GM19043 (cell line): Measurements from ENCODE around the gene DOCK4.

Experiments used
- ATAC-seq: cut with Tn5 transposase; IDR thresholded peaks from one replicate; pipeline ENCODE4 v1.9.1; 2021; ENCODE audit warnings: low read depth; ENCODE audit not compliant: unreplicated experiment

The DOCK4 gene

GRCh38 chr7:112192236-112193154, 13.7 kb downstream of the DOCK4 start:
- no peak for ATAC-seq

DNA sequence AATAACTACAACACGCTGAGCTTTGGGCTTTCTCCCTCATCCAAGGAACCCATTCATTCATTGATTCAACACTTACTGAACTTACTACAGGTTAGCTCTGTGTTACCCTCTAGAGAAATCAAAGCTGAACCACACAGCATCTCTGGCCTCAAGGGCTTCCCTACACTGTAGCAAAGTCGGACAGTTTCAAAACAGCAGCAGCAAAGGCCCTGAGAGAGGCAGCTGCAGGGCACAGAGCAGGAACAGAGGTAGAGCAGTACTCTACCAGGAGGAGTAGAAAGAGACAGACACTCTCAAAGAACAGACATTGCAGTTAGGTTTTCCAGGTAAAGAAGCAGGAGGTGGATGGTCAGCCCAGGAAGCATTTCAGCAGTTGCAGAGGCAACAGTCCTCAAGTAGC, 16.1 kb downstream of the DOCK4 start:
- ATAC-seq: no peak

- ATAC-seq: no peak
These were observed 16.5 kb downstream of the DOCK4 start for GRCh38 chr7:112189691-112190090.

DNA sequence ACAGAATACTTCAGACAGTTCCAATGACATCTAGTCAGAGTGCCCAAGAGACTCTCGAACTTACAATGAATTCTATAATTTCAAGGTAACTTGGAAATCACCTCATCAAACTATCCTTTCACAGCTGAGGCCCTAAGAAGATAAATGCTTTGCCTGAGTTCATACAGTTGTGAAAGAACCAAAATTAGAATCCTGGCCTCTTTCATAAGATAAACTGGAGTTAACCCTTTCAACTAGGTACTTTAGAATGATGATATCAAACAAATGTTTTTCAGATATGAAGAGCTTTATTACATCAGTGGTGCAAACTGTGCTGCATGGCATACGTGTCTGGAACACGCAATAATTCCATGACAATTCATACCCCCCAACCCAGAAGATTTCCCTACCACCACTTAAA, 17.9 kb downstream of the DOCK4 start:
- no peak for ATAC-seq

DNA sequence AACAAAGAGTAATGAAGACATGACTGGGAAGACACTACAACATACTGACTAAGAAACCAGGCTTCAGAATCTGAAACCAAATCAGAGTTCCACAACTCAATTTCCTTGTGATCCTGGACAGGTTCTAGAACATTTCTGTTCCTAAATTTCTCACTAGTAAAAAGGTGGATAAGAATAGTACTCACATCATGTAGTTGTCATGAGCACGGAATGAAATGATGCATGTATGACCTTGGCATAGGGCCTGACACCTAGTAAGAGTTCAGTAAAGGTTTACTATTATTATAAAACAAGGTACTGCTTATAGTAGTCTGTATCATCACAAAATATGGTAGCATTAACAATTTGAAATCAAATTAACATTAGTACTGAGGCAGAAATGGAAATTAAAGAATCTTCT, 19.9 kb downstream of the DOCK4 start:
- no peak for ATAC-seq

GRCh38 chr7:112185005-112185834, 21.0 kb downstream of the DOCK4 start:
- ATAC-seq: no peak

GRCh38 chr7:112184455-112184854, 21.7 kb downstream of the DOCK4 start:
- no peak for ATAC-seq

- no peak for ATAC-seq
These were observed 22.9 kb downstream of the DOCK4 start for GRCh38 chr7:112183266-112183665.

DNA sequence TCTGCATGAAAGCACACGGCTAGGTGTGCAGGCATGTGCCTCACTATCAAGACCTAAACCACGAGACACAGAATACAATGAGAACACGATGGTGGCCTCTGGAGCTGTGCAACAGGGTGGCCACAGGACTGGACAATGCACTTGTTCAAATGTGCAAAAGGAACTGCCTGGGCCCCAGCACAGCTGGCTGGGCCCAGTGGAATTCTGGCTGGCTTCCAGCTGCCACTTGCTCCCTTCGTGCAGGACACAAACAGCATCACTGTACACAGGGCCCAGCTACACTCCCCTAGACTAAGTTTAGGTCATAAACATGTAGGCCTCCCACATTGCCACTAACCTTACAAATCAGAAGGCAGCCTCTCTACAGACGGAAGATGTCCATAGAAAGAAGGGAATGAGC, 23.4 kb downstream of the DOCK4 start:
- no peak for ATAC-seq

GRCh38 chr7:112180223-112180622, 26.0 kb downstream of the DOCK4 start:
- ATAC-seq: no peak

GRCh38 chr7:112176693-112177415, 29.3 kb downstream of the DOCK4 start:
- no peak for ATAC-seq

DNA sequence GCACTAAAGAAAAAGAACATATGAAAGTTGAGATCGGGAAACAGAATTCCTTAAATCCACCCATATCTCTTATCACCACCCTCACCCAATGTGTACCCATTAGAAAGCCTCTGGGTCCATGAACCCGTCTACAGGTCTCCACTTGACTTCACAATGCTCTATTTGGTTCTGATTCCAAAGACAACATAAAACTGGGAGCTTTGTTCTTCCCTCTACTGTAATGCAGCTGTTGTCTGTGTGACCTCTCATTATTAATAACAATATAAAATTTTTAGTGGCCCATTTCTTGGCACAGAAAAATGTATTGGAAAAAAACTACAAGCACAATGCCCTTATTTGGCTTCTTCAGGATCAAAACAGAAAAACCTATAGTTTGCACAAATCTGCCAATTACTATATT, 30.0 kb downstream of the DOCK4 start:
- ATAC-seq: no peak

DNA sequence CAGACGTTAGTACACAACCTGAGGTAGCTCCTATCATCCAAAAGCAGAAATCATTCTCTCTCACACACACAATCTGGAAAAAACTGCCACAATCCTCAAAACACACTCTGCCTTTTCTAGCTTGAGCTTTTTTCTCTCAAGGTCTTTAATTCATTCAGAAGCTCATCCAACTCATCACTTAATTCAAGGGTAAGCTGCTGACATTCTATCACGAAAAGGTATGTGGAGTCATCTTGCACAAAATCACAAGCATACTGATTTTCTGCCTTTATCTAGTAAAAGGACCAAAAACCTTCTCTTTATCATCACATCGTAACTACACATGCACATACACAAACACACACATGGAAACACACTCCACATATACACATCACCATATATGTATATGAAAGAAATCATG, 32.0 kb downstream of the DOCK4 start:
- no peak for ATAC-seq

- ATAC-seq: no peak
These were observed 32.7 kb downstream of the DOCK4 start for GRCh38 chr7:112173568-112173905.

GRCh38 chr7:112172870-112173567, 33.2 kb downstream of the DOCK4 start:
- no peak for ATAC-seq

- no peak for ATAC-seq
These were observed 34.5 kb downstream of the DOCK4 start for GRCh38 chr7:112171673-112172072.

DNA sequence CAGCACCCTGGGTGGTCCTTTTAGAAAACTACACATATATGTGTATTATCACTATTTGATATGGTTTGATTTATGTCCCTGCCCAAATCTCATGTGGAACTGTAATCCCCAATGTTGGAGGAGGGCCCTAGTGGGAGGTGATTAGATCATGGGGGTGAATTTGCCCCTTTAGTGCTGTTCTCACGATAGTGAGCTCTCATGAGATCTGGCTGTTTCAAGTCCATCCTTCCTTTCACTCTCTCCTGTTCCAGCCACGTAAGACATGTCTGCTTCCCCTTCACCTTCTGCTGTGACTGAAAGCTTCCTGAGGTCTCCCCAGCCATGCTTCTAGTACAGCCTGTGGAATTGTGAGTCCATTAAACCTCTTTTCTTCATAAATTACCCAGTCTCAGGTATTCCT, 37.3 kb downstream of the DOCK4 start:
- no peak for ATAC-seq

GRCh38 chr7:112167147-112167546, 39.1 kb downstream of the DOCK4 start:
- no peak for ATAC-seq

- ATAC-seq: no peak
These were observed 43.3 kb downstream of the DOCK4 start for GRCh38 chr7:112162784-112163506.
